DMS153 (cell line): ENCODE measurements around the gene SLC26A2.

Experiments
- DNase-seq: peaks from one replicate; lab custom pipeline; 2025; lab: John Stamatoyannopoulos, UW

Gene SLC26A2

GRCh38 chr5:149960272-149961185 lies at the start of gene SLC26A2:
Gene SLC26A2, plus strand, starts transcription at chr5:149960758. Its CDS starts 16,895 bp downstream, at chr5:149977653.
- peak; percentile 90 for DNase-seq

GRCh38 chr5:149911031-149911430 lies 49.5 kb upstream of the SLC26A2 start:
- no peak for DNase-seq

- no peak for DNase-seq
Measured at GRCh38 chr5:149912226-149912871, 48.2 kb upstream of the SLC26A2 start.

GRCh38 chr5:149913436-149914419 lies 46.8 kb upstream of the SLC26A2 start:
- DNase-seq: no peak

- no peak for DNase-seq
Measured at GRCh38 chr5:149915392-149916260, 44.9 kb upstream of the SLC26A2 start.

GRCh38 chr5:149916334-149917072 lies 44.1 kb upstream of the SLC26A2 start:
- DNase-seq: no peak

GRCh38 chr5:149917073-149917676 lies 43.4 kb upstream of the SLC26A2 start:
- no peak for DNase-seq

- DNase-seq: no peak
Measured at GRCh38 chr5:149921597-149921996, 39.0 kb upstream of the SLC26A2 start.

GRCh38 chr5:149922950-149923349 lies 37.6 kb upstream of the SLC26A2 start:
- no peak for DNase-seq

GRCh38 chr5:149924486-149924885 lies 36.1 kb upstream of the SLC26A2 start:
- DNase-seq: no peak

- no peak for DNase-seq
Measured at GRCh38 chr5:149930043-149930748, 30.4 kb upstream of the SLC26A2 start.

- DNase-seq: no peak
Measured at GRCh38 chr5:149930749-149931574, 29.6 kb upstream of the SLC26A2 start.

- no peak for DNase-seq
Measured at GRCh38 chr5:149931992-149932436, 28.5 kb upstream of the SLC26A2 start.

- DNase-seq: peak; percentile 20
Measured at GRCh38 chr5:149932445-149933350, 27.9 kb upstream of the SLC26A2 start.

GRCh38 chr5:149935431-149935901 lies 25.1 kb upstream of the SLC26A2 start:
- DNase-seq: no peak

GRCh38 chr5:149936044-149936699 lies 24.4 kb upstream of the SLC26A2 start:
- DNase-seq: no peak
